Suprapubic skin (tissue), 4 donors: Measurements from ENCODE around the gene SHC1. TPM values are rescaled to one million over a fixed set of nuclear protein-coding genes. Genes with fewer than 3 reads are reported as not detected.
A peak's percentile ranks its signal among the peaks of the same experiment; 100 is the strongest.

Source experiments
- DNase-seq, 2 donors: peaks; one replicate each; pipeline ENCODE4 v3.0.0-alpha.2; 2019; ENCODE audit warnings: low spot score in 2 of 2
- H3K27ac ChIP-seq: fragments of 200-600 bp; sonication (generic); one replicate; pipeline ENCODE4 v1.5.1; 2019
- H3K27me3 ChIP-seq: fragments of 200-600 bp; sonication (generic); one replicate; pipeline ENCODE4 v1.5.1; 2019
- H3K36me3 ChIP-seq: fragments of 200-600 bp; sonication (generic); one replicate; pipeline ENCODE4 v1.5.1; 2019
- H3K4me1 ChIP-seq: fragments of 200-600 bp; sonication (generic); one replicate; pipeline ENCODE4 v1.5.1; 2019
- H3K4me3 ChIP-seq: fragments of 200-600 bp; sonication (generic); one replicate; pipeline ENCODE4 v1.5.1; 2019; ENCODE audit warnings: mild to moderate bottlenecking
- H3K9me3 ChIP-seq: fragments of 200-600 bp; sonication (generic); one replicate; pipeline ENCODE4 v1.5.1; 2019
- CTCF ChIP-seq, 2 donors: fragments of 200-600 bp in 1 of 2; fragments of 450-650 bp in 1 of 2; sonication (generic) in 1 of 2; IDR thresholded peaks; one replicate each; pipeline ENCODE4 v1.5.1; 2016 to 2019; ENCODE audit warnings: antibody characterized with exemption in 2 of 2, mild to moderate bottlenecking in 1 of 2, moderate library complexity in 1 of 2
- EP300 ChIP-seq: sonication (generic); formaldehyde crosslinking; IDR thresholded peaks from one replicate; pipeline ENCODE4 v1.6.1; 2017; ENCODE audit warnings: antibody characterized with exemption
- POLR2A ChIP-seq, 2 donors: fragments of 450-650 bp; IDR thresholded peaks; one replicate each; pipeline ENCODE4 v1.6.1; 2017; ENCODE audit warnings: antibody characterized with exemption in 2 of 2, mild to moderate bottlenecking in 2 of 2, moderate library complexity in 2 of 2
- POLR2AphosphoS5 ChIP-seq, 3 donors: sonication (generic); formaldehyde crosslinking; IDR thresholded peaks; one replicate each; pipeline ENCODE4 v1.6.1; 2017; ENCODE audit warnings: antibody characterized with exemption in 3 of 3
- WGBS: methylation state at CpG from one replicate; pipeline ENCODE4 v1.1.5; 2018; 5-methylcytosine and 5-hydroxymethylcytosine counted together
- total RNA-seq, 4 donors: library from RNA; depleted of rRNA; stranded (reverse); fragments of >200 nt; gene quantifications; one replicate each; pipeline ENCODE4 v1.1.0, GENCODE V29; 2016

The SHC1 gene
- total RNA-seq, 4 donors from 2014 or later = 54.5 to 102 (median 69.5) TPM

GRCh38 chr1:154912755-154913154 lies 57.8 kb downstream of the SHC1 start:
- DNase-seq = peak in 1 of 2 donors; percentile 18
- H3K27ac ChIP-seq = peak overlapping the region; percentile 65

More at GRCh38 chr1:154912755-154913154, 57.8 kb downstream of the SHC1 start:
- Histone ChIP-seq H3K4me3 (no peak overlapping the region), H3K9me3 (no peaks in the 10 kb centered on the region), H3K36me3 (no peaks in the 10 kb centered on the region), H3K27me3 (no peaks in the 10 kb centered on the region), H3K4me1 (peaks cover 21% of the 10 kb centered on the region)
- TF ChIP-seq CTCF (IDR thresholded peaks at IDR 0.05) (no peak), EP300 (no peak), POLR2A (IDR thresholded peaks at IDR 0.05) (no peak), POLR2AphosphoS5 (IDR thresholded peaks at IDR 0.05) (no peak)
- 80% methylated on average over 2 of the region's 2 CpGs for WGBS

Other genes starting within 250 kb of the SHC1 start
- under 1 TPM; 0.30 to 0.72 (median 0.37) TPM for gene KCNN3, start 100.5 kb downstream of the SHC1 start, total RNA-seq
- gene PMVK, start 34.0 kb downstream of the SHC1 start, total RNA-seq = 10 to 100 TPM; 19.3 to 38.0 (median 28.8) TPM
- gene PBXIP1, start 14.6 kb downstream of the SHC1 start, total RNA-seq = 10 to 100 TPM; 41.4 to 67.4 (median 61.3) TPM
- gene PYGO2, start 9.0 kb downstream of the SHC1 start, total RNA-seq = 10 to 100 TPM; 34.2 to 46.7 (median 35.3) TPM
- gene CKS1B, start 3.9 kb upstream of the SHC1 start, total RNA-seq = 10 to 100 TPM; 37.8 to 55.4 (median 49.7) TPM
- 10 to 100 TPM; 42.0 to 59.7 (median 52.3) TPM for gene FLAD1, start 12.6 kb upstream of the SHC1 start, total RNA-seq
- gene LENEP, start 22.8 kb upstream of the SHC1 start, total RNA-seq = 1 to 10 TPM in 1 of 4 donors, not detected in 3; 3.0 TPM
- gene ZBTB7B, start 32.1 kb upstream of the SHC1 start, total RNA-seq = 100 to 1,000 TPM; 238 to 243 (median 239) TPM
- gene DCST2, start 63.0 kb upstream of the SHC1 start, total RNA-seq = 10 to 100 TPM; 13.4 to 36.0 (median 14.5) TPM
- 1 to 10 TPM in 3 of 4 donors, under 1 TPM in 1; 0.55 to 8.2 (median 2.8) TPM for gene DCST1, start 63.1 kb upstream of the SHC1 start, total RNA-seq
- 100 to 1,000 TPM; 304 to 327 (median 321) TPM for gene ADAM15, start 80.6 kb upstream of the SHC1 start, total RNA-seq
- gene EFNA4, start 93.0 kb upstream of the SHC1 start, total RNA-seq = 10 to 100 TPM; 22.4 to 44.2 (median 28.7) TPM
- 100 to 1,000 TPM in 1 of 4 donors, 10 to 100 TPM in 3; 28.8 to 104 (median 77.6) TPM for gene EFNA3, start 108.1 kb upstream of the SHC1 start, total RNA-seq
- gene EFNA1, start 157.1 kb upstream of the SHC1 start, total RNA-seq = 100 to 1,000 TPM in 3 of 4 donors, 10 to 100 TPM in 1; 88.9 to 198 (median 120) TPM
- gene SLC50A1, start 165.1 kb upstream of the SHC1 start, total RNA-seq = 10 to 100 TPM; 27.9 to 56.1 (median 32.6) TPM
- gene DPM3, start 169.8 kb upstream of the SHC1 start, total RNA-seq = 10 to 100 TPM; 23.7 to 43.7 (median 30.2) TPM
- 100 to 1,000 TPM in 2 of 4 donors, 10 to 100 TPM in 2; 77.1 to 180 (median 113) TPM for gene KRTCAP2, start 202.6 kb upstream of the SHC1 start, total RNA-seq
- under 1 TPM in 2 of 4 donors, not detected in 2; 0.34 to 0.80 TPM for gene TRIM46, start 203.1 kb upstream of the SHC1 start, total RNA-seq
- 10 to 100 TPM; 21.4 to 90.8 (median 26.7) TPM for gene THBS3, start 237.2 kb upstream of the SHC1 start, total RNA-seq
- gene MTX1, start 237.9 kb upstream of the SHC1 start, total RNA-seq = 10 to 100 TPM; 19.8 to 51.7 (median 36.9) TPM